Retinal pigment epithelial cell (primary cell): ENCODE data around the gene SYT2.

Experiments used
- DNase-seq: peaks from one replicate; pipeline ENCODE4 v3.0.0-alpha.2; 2010; ENCODE audit warnings: low read depth
- H3K4me3 ChIP-seq: 2 replicates; pipeline ENCODE4 v1.5.1; 2011; ENCODE audit warnings: mild to moderate bottlenecking, low read length, control low read depth, moderate library complexity
- TF ChIP-seq, protein P1 (sequence below): conservative IDR thresholded peaks from 2 replicates; pipeline ENCODE4 v1.5.1; 2011; ENCODE audit warnings: low read depth, low read length, control low read depth, inconsistent platforms

SYT2 gene

DNA sequence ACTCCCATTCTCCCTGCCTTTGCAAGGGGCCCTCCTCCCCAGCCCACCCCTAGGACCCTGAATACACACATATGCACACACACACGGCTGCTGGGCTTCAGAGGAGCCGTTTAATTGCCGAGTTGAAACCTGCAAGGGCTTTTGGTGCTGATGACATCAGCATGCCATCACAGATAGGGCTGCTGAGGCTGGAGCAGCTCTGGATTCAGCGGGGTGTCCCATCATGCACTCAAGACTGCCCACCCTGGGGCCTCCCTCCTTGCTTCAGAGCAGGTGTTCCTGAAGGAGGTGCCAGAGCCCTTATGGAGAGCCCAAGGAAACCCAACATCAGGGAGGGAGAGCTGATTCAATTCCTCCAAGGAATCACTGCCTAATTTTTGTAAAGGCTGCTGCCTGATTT lies 5.7 kb downstream of the SYT2 start:
- DNase-seq = no peak
- H3K4me3 ChIP-seq = no peak overlapping the region
- TF ChIP-seq, protein P1, sequence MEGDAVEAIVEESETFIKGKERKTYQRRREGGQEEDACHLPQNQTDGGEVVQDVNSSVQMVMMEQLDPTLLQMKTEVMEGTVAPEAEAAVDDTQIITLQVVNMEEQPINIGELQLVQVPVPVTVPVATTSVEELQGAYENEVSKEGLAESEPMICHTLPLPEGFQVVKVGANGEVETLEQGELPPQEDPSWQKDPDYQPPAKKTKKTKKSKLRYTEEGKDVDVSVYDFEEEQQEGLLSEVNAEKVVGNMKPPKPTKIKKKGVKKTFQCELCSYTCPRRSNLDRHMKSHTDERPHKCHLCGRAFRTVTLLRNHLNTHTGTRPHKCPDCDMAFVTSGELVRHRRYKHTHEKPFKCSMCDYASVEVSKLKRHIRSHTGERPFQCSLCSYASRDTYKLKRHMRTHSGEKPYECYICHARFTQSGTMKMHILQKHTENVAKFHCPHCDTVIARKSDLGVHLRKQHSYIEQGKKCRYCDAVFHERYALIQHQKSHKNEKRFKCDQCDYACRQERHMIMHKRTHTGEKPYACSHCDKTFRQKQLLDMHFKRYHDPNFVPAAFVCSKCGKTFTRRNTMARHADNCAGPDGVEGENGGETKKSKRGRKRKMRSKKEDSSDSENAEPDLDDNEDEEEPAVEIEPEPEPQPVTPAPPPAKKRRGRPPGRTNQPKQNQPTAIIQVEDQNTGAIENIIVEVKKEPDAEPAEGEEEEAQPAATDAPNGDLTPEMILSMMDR = no peak

DNA sequence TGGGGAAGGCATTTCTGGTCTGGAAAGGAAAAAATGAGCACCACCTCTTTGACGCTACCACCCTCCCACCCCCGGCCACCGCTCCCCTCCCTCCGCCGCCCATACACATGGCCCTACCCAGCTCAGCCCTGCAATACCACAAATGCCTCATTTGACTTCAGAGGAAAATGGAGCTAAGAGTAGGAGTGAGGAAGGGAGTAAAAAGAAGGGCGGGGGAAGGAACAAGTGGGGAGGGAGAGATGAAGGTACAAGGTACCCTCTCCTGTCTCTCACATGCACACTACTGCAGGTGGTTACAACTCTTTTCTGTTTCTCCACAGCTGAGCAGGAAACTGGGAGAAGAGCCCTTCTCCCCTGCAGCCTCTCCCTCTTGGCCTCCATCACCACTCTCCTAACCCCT lies 7.1 kb downstream of the SYT2 start:
- DNase-seq = no peak
- TF ChIP-seq, protein P1 = no peak
- no peak overlapping the region for H3K4me3 ChIP-seq

DNA sequence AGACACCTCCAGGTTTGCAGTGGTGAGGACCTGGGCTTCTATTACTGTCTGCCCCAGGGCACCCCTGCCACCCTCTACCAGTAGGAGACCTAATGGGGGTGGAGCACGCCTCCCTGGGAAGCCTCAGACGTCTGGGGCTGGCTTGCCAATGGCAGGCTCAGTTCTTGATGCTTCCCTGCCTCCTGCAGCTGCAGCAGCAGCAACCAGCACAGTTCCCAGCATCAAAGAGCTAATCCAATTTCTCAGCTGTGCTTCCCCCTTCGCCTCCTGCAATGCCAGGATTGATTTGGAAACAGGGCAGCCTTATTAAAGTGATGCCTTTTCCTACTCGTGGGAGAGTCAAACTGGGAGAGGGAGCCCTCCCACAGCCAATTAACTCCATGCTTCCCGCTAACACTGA lies 8.2 kb downstream of the SYT2 start:
- no peak overlapping the region for H3K4me3 ChIP-seq
- DNase-seq = no peak
- TF ChIP-seq, protein P1 = no peak

DNA sequence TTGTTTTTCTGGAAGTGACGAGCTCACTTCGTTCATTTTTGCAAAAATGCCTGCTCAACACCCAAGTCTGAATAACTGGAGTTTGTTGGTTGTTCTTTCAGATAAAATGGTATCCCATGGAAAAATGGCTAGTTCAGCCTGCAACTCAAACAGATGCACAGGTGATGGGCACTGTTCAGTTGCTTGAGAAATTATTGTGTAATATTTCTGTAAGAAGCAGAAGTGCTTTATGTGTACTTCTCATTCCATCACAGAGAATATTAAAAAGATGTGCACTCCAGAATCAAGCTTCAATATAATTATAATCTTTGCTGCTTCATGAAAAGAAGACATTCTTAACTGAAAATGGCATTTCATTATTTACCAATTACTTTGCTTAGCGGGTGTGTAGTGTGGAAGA lies 9.1 kb downstream of the SYT2 start:
- no peak for DNase-seq
- TF ChIP-seq, protein P1 = no peak

DNA sequence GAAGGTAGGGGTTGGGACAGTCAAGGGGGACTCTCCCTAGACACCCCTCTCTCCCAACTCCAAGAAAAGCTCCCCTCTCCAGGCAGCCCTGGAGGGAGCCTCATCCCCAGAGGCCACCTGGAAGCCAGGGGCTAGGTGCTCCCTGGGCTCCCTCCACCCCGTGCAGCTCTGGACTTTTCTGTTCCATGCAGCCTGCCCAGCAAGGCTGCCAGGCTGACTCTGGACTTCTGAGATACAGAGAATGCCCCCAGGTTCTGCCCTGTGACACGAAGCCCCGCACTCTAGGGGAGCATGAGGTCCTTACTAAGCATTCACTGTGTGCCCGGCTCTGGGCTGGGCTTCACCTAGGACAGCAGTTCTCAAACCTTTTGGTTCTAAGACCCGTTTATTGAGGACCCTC lies 10.2 kb downstream of the SYT2 start:
- TF ChIP-seq, protein P1 = no peak
- DNase-seq = no peak
- H3K4me3 ChIP-seq = no peak overlapping the region

More for the DNA sequence above, 9.1 kb downstream of the SYT2 start:
- no peak overlapping the region for H3K4me3 ChIP-seq

DNA sequence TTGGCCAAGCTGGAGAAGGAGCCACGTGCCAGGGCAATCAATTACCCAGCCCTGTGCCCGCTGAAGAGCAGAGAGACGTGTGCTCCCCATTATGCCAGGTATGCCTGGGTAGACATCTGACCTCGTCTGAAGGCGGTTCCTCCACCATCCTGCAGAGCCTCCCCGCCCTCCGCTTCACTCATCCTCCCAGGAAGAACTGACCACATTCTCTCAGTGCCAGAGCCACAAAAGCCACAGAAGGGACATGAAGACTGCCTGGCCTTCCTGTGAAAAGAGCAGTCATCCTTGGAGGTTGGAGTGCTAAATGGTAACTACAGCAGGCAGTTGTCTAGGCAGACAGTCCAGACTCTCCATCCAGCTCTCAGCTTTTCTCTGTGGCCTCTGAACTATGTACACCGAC lies 12.0 kb downstream of the SYT2 start:
- TF ChIP-seq, protein P1 = no peak
- no peak for DNase-seq
- H3K4me3 ChIP-seq = no peak overlapping the region

DNA sequence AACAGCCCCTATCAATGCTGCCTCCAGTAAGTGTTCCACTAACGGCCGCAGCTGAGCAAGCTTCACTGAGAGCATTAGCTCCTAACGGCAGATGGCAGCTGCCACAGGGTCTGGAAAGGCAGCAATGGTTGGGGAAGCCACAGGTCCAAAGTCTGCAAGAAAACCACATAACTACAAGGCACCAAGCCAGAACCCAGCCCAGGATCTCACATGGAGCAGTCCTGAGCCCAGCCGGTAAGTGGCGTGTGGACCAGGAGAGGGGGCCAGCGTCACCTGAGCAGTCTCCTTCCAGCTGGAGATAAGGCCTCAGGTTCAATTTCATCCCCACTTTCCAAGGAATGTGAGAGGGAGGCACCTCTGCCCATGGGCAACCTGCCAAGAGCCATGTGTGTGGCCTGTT lies 13.2 kb downstream of the SYT2 start:
- TF ChIP-seq, protein P1 = no peak
- H3K4me3 ChIP-seq = no peak overlapping the region
- no peak for DNase-seq
